ENCODE measurements around the gene TNFSF13.

Gene TNFSF13, protein sequence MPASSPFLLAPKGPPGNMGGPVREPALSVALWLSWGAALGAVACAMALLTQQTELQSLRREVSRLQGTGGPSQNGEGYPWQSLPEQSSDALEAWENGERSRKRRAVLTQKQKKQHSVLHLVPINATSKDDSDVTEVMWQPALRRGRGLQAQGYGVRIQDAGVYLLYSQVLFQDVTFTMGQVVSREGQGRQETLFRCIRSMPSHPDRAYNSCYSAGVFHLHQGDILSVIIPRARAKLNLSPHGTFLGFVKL

DNA sequence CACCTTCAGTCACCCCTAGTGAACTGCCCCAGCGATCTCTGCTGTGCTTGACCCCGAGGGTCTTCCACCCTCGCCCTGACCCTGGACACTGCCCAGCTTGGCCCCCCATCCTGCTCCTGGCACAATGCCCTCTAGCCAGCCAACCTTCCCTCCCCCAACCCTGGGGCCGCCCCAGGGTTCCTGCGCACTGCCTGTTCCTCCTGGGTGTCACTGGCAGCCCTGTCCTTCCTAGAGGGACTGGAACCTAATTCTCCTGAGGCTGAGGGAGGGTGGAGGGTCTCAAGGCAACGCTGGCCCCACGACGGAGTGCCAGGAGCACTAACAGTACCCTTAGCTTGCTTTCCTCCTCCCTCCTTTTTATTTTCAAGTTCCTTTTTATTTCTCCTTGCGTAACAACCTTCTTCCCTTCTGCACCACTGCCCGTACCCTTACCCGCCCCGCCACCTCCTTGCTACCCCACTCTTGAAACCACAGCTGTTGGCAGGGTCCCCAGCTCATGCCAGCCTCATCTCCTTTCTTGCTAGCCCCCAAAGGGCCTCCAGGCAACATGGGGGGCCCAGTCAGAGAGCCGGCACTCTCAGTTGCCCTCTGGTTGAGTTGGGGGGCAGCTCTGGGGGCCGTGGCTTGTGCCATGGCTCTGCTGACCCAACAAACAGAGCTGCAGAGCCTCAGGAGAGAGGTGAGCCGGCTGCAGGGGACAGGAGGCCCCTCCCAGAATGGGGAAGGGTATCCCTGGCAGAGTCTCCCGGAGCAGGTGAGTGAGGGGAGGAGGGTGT, at the start of gene TNFSF13:
Gene TNFSF13, plus strand, starts transcription at position 207 of the 776 bp plus-strand sequence. Its CDS starts 290 bp downstream, at position 497.
- no peak for DNase-seq (ENCODE audit: low read depth, low spot score)

- no peak for DNase-seq (ENCODE audit: low read depth, low spot score)
Observed at GRCh38 chr17:7508846-7509245, 49.7 kb upstream of the TNFSF13 start.

DNA sequence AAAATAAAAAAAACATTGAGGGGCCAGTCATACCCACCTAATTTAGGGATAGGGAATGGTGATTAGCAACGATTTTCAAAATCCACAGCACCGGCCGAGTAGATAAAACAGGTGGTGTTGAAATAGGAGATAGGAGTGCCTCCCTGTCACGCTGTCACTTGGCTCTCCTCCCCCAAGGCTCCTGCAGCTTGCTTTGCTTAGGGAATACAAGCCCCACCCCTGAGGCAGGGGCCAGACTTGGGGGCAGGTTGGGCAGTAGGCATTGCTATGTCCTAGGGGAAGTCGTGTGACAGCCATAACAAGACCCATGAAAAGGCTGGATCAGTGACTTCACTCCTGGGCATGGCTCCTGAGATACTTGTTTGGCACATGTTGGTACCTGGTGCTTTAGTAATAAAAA, 48.6 kb upstream of the TNFSF13 start:
- DNase-seq (ENCODE audit: low read depth, low spot score): no peak

DNA sequence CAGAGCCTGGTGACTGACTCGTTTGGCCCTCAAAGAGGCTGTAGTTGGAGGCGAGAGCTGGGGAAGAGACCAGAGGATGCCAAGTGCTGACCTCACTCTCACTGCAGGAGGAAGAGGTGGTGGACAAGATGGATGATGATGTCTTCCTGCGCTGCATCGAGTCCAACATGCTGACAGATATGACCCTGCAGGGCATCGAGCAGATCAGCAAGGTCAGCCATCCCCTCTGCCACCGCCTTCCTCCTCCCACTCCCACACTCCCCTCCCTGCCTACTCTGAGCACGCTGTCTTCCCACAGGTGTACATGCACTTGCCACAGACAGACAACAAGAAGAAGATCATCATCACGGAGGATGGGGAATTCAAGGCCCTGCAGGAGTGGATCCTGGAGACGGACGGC, 47.4 kb upstream of the TNFSF13 start:
- no peak for DNase-seq (ENCODE audit: low read depth, low spot score)

DNA sequence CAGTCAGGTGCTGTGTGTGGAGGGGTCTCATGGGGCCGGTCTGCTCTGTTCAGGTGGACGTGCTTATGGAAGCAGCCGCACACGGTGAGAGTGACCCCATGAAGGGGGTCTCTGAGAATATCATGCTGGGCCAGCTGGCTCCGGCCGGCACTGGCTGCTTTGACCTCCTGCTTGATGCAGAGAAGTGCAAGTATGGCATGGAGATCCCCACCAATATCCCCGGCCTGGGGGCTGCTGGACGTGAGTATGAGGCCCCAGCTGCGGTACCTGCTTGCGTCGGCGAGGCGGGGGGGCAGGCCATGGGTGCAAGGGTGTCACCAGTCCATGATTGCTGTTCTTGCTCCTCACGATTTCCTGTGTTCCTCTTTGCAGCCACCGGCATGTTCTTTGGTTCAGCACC, 46.4 kb upstream of the TNFSF13 start:
- no peak for DNase-seq (ENCODE audit: low read depth, low spot score)

DNA sequence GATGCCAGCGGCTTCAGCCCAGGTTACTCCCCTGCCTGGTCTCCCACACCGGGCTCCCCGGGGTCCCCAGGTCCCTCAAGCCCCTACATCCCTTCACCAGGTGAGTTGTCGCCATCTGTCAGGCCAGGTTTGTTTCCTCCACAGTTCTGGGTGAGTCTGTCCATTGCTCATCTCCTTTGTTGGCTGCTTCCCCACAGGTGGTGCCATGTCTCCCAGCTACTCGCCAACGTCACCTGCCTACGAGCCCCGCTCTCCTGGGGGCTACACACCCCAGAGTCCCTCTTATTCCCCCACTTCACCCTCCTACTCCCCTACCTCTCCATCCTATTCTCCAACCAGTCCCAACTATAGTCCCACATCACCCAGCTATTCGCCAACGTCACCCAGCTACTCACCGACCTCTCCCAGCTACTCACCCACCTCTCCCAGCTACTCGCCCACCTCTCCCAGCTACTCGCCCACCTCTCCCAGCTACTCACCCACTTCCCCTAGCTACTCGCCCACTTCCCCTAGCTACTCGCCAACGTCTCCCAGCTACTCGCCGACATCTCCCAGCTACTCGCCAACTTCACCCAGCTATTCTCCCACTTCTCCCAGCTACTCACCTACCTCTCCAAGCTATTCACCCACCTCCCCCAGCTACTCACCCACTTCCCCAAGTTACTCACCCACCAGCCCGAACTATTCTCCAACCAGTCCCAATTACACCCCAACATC, 45.6 kb upstream of the TNFSF13 start:
- no peak for DNase-seq (ENCODE audit: low read depth, low spot score)

DNA sequence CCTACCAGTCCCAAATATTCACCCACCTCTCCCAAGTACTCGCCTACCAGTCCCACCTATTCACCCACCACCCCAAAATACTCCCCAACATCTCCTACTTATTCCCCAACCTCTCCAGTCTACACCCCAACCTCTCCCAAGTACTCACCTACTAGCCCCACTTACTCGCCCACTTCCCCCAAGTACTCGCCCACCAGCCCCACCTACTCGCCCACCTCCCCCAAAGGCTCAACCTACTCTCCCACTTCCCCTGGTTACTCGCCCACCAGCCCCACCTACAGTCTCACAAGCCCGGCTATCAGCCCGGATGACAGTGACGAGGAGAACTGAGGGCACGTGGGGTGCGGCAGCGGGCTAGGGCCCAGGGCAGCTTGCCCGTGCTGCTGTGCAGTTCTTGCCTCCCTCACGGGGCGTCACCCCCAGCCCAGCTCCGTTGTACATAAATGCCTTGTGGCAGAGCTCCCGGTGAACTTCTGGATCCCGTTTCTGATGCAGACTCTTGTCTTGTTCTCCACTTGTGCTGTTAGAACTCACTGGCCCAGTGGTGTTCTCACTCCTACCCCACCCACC, 44.6 kb upstream of the TNFSF13 start:
- no peak for DNase-seq (ENCODE audit: low read depth, low spot score)

- DNase-seq (ENCODE audit: low read depth, low spot score): peak; percentile 63
Observed at GRCh38 chr17:7515911-7516610, 42.5 kb upstream of the TNFSF13 start.

DNA sequence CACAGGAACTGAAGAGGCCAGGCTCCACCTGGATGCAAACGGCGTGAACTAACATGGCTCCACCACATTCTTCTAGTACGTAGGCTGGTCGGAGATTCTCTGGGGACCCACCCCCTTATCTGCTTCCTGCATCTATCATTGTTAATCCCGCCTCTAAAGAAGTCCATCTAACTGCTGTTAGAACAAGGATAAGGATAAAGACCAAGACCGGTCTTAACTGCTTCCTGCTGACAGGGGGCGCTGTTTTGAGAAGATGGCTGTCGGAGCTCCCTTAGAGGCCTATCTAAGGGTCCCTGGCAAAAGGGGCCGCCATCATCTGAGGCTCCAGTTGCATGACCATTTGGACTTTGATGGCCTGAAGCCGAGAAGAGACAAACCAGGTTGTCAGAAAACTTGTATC, 35.5 kb upstream of the TNFSF13 start:
- no peak for DNase-seq (ENCODE audit: low read depth, low spot score)

GRCh38 chr17:7528842-7529241, 29.7 kb upstream of the TNFSF13 start:
- no peak for DNase-seq (ENCODE audit: low read depth, low spot score)

DNA sequence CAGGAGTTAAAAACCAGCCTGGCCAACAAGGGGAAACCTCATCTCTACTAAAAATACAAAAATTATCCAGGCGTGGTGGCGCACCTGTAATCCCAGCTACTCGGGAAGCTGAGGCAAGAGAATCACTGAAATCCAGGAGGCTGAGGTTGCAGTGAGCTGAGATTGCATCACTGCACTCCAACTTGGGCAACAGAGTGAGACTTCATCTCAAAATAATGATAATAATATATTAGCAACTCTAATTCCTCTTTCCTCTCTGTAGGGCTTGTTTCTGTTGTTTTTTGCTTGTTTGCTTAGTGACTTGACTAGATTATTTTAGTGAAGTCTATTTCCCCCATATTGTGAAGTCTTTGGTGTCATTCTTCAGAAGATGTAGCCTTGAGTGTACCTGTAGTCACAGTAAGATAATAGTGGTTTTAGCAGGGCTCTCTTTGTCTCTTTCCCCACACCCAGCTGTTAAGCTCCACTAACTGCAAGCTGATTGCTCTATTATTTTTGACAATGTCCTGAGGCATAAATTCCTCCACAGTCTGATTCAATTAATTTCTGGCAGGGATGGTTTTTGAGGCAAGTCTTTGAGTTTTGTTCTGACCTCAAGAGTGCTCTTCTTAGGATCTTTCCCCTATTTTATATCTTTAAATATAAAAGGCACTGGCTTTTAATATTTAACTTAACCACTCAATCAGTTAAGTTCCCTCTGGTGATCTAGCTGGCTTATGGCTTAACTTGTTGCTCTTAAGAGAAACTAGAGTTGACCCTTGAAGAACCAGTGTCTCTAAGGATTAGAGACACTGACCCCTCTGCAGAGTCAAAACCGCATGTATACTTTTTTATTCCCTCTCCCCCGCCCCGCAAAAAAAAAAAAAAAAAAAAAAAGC, 28.3 kb upstream of the TNFSF13 start:
- DNase-seq (ENCODE audit: low read depth, low spot score): no peak

DNA sequence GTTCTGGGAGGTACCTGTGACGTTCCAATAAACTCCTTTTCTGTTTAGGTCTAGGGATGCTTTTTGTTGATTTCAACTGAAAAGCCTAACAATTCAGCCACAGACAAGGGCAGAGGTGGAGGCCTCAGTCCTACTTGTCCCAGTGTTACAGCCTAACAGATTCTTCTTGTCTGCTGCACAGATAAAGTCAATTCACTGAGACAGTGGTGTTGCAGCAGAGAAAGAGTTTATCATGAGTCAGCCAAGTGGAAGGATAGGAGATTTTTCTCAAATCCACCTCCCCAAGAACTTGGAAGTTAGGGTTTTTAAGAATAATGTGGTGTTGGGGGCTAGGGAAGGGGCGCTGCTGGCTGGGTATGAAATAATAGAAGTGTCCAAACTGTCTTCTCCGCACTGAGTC, 20.5 kb upstream of the TNFSF13 start:
- no peak for DNase-seq (ENCODE audit: low read depth, low spot score)

DNA sequence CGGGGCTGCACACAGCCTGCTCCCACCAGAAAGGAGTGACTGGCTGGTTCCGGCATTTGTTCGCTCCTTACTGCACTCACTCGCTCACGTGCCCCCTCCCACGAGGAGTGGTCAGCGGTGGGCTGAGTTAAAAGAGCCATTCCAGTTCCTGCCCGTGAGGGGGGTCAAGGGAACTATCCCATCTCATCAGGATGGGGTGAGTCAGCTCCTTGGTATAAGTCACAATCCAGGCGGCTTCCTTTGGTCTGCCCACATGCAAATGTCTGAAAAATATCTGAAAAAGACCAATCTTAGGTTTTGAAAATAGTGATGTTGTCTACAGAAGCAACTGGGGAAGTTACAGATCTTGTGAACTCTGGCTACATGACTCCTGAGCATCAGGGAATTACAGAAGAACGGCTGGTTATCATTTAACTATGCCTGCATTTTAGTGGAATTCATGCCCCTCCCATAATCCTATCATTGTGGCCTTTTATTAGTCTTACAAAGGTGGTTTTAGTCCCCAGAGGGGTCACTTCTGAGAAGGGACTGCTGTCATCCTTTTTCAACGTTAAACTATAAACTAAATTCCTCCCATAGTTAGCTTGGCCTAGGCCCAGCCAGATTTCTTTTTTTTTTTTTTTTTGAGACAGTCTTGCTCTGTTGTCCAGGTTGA, 19.5 kb upstream of the TNFSF13 start:
- peak; percentile 79 for DNase-seq (ENCODE audit: low read depth, low spot score)

GRCh38 chr17:7541074-7541621, 17.4 kb upstream of the TNFSF13 start:
- no peak for DNase-seq (ENCODE audit: low read depth, low spot score)

DNA sequence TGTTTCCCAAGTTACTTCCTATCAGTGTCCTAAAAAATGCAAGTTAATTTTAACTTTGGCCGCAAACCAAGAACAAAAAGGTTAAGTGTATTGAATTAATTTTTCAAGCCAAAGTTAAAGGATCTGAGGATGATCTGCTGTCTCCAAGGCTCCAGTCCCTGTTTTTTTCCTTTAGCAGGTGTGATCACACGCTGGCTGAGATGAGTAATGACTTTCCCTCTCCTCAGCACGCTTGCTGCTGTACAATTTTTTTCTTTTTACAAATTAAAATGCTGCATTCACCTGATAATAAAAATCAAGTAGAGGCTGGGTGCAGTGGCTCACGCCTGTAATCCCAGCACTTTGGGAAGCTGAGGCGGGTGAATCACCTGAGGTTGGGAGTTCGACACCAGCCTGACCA, 13.6 kb upstream of the TNFSF13 start:
- DNase-seq (ENCODE audit: low read depth, low spot score): no peak

DNA sequence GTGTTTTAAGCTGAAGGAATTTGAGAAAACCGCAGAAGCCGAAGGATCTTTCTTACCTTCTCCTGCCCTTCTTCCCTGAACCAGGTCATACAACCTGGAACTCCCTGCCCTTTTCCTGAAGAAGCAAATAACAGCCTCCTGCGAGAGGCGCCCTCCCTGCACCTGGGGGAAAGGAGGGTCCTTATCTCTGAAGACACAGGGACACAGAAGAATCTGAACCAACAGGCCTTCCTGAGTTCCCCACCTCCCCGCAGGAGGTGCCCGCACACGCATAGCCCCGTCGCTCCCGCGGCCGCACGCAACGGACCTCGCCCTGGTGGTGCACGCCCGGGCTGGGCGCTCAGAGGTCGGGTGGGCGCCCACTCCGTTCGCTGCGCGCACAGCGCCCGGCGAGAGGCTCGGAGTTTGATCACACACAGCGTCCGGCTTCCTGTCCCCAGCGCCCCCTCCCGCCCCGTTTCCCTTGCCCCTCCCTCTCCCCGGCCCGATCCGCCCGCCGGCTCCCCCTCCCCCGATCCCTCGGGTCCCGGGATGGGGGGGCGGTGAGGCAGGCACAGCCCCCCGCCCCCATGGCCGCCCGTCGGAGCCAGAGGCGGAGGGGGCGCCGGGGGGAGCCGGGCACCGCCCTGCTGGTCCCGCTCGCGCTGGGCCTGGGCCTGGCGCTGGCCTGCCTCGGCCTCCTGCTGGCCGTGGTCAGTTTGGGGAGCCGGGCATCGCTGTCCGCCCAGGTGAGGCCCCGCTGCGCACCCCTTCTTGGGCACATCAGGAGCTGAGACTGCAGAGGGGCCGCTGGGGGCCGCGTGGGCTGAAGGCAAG, 9.8 kb upstream of the TNFSF13 start, which contains the start of gene TNFSF12:
Gene TNFSF12, plus strand, starts transcription at position 474 of the 816 bp plus-strand sequence. Its CDS starts 96 bp downstream, at position 570.
- DNase-seq (ENCODE audit: low read depth, low spot score): peak; percentile 62

GRCh38 chr17:7549401-7550055, 9.0 kb upstream of the TNFSF13 start:
- no peak for DNase-seq (ENCODE audit: low read depth, low spot score)

GRCh38 chr17:7550344-7550743, 8.2 kb upstream of the TNFSF13 start:
- DNase-seq (ENCODE audit: low read depth, low spot score): no peak
